GM19328 (cell line): ENCODE data around the gene SLC35G1.

Experiments used
- ATAC-seq: cut with Tn5 transposase; IDR thresholded peaks from one replicate; pipeline ENCODE4 v1.9.1; 2021; ENCODE audit warnings: mild to moderate bottlenecking, moderate library complexity; ENCODE audit not compliant: unreplicated experiment

SLC35G1 gene

DNA sequence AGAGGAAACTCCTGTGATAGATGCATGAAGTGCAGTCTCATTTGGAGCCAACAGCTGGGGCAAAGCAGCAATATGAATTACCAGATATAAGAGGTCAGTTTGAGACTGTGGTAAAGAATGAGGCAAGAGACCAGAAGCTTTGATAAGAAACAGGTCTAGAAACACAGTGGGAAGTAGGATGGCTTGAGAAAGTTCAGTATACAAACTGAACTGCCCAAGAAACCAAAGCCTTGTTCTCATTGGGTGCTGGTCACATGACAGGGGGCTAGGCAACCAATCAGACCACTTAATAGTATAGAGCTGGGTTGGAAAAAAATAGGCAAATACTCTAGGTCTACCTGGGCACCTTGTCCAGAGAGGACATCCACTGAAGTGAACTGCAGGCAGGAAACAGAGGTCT lies 53.7 kb downstream of the SLC35G1 start:
- no peak for ATAC-seq

DNA sequence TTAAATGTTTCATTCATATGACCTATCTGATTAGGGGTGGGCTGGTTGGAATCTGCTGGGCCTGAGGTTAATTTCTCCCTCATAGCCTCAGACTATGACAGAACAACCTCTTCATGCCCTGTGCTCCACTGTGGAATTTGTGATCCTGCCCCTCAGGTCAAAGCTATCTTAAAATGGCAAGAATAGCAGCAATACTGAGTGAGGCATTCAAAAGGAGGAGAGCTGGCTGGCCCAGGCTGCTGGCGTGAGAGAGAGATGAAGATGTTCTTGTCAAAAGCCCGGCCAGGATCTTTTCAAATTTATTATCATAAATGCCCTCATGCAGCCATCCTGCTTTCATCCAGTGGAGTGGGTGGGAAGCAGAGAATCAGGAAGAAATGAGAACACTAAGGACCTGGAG lies 58.1 kb downstream of the SLC35G1 start:
- ATAC-seq: no peak
